SK-N-SH treated with all-trans-retinoic acid at 6 μM for 48 hours (cell line): ENCODE results near the gene GINS1.

Experiments used
- ATAC-seq: fragments of 200-7000 bp; cut with Tn5 transposase; 3 replicates; pipeline ENCODE4 v1.9.1; 2020; ENCODE audit warnings: mild to moderate bottlenecking, moderate library complexity
- ARNTL ChIP-seq: fragments of 450-650 bp; formaldehyde crosslinking; IDR thresholded peaks from 2 replicates; pipeline ENCODE4 v1.5.0; 2020; ENCODE audit warnings: low read depth, mild to moderate bottlenecking, moderate library complexity, borderline replicate concordance
- BACH2 ChIP-seq: fragments of 250-450 bp; sonication (Bioruptor Pico); IDR thresholded peaks from 2 replicates; pipeline ENCODE4 v1.9.0; 2021; ENCODE audit warnings: mild to moderate bottlenecking, borderline replicate concordance
- CSDC2 ChIP-seq: fragments of 250-450 bp; sonication (Bioruptor Pico); IDR thresholded peaks from 2 replicates; pipeline ENCODE4 v1.5.0; 2020; ENCODE audit warnings: mild to moderate bottlenecking, moderate library complexity
- CSRNP3 ChIP-seq: fragments of 250-450 bp; sonication (Bioruptor Pico); IDR thresholded peaks from 2 replicates; pipeline ENCODE4 v1.5.1; 2021; ENCODE audit warnings: mild to moderate bottlenecking, moderate library complexity
- ESRRG ChIP-seq: fragments of 250-450 bp; sonication (Bioruptor Pico); IDR thresholded peaks from 2 replicates; pipeline ENCODE4 v1.6.1; 2021; ENCODE audit warnings: mild to moderate bottlenecking
- GLIS3 ChIP-seq: fragments of 250-450 bp; sonication (Bioruptor Pico); IDR thresholded peaks from 2 replicates; pipeline ENCODE4 v1.5.0; 2020; ENCODE audit warnings: mild to moderate bottlenecking, moderate library complexity
- ISL1 ChIP-seq: fragments of 250-450 bp; sonication (Bioruptor Pico); IDR thresholded peaks from 2 replicates; pipeline ENCODE4 v2.1.2; 2022; ENCODE audit warnings: mild to moderate bottlenecking, moderate library complexity
- OSR1 ChIP-seq: fragments of 250-450 bp; sonication (Bioruptor Pico); IDR thresholded peaks from 2 replicates; pipeline ENCODE4 v1.8.0; 2022; ENCODE audit warnings: moderate library complexity, mild to moderate bottlenecking, inconsistent platforms
- POU6F1 ChIP-seq: fragments of 250-450 bp; sonication (Bioruptor Pico); IDR thresholded peaks from 2 replicates; pipeline ENCODE4 v1.8.0; 2021; ENCODE audit warnings: low read depth, mild to moderate bottlenecking, moderate library complexity, borderline replicate concordance
- RARB ChIP-seq: fragments of 250-450 bp; sonication (Bioruptor Pico); IDR thresholded peaks from 2 replicates; pipeline ENCODE4 v1.8.0; 2021; ENCODE audit warnings: mild to moderate bottlenecking, moderate library complexity
- SNAI2 ChIP-seq: fragments of 250-450 bp; sonication (Bioruptor Pico); IDR thresholded peaks from 2 replicates; pipeline ENCODE4 v1.5.0; 2020; ENCODE audit warnings: mild to moderate bottlenecking, moderate library complexity
- TCF4 ChIP-seq: fragments of 250-450 bp; sonication (Bioruptor Pico); IDR thresholded peaks from 2 replicates; pipeline ENCODE4 v1.8.0; 2021; ENCODE audit warnings: mild to moderate bottlenecking, moderate library complexity, borderline replicate concordance
- TOX ChIP-seq: fragments of 250-450 bp; sonication (Bioruptor Pico); IDR thresholded peaks from 2 replicates; pipeline ENCODE4 v1.8.0; 2021; ENCODE audit warnings: mild to moderate bottlenecking, moderate library complexity, borderline replicate concordance
- ZFP3 ChIP-seq: fragments of 250-450 bp; sonication (Bioruptor Pico); IDR thresholded peaks from 2 replicates; pipeline ENCODE4 v1.5.0; 2020; ENCODE audit warnings: mild to moderate bottlenecking, moderate library complexity
- ZFP30 ChIP-seq: fragments of 450-650 bp; formaldehyde crosslinking; IDR thresholded peaks from 2 replicates; pipeline ENCODE4 v1.5.0; 2022; ENCODE audit warnings: mild to moderate bottlenecking, moderate library complexity
- ZNF565 ChIP-seq: fragments of 450-650 bp; formaldehyde crosslinking; conservative IDR thresholded peaks from 2 replicates; pipeline ENCODE4 v1.5.0; 2020; ENCODE audit warnings: low read depth, mild to moderate bottlenecking, moderate library complexity
- ZNF70 ChIP-seq: fragments of 450-650 bp; formaldehyde crosslinking; IDR thresholded peaks from 2 replicates; pipeline ENCODE4 v1.5.0; 2020; ENCODE audit warnings: mild to moderate bottlenecking, moderate library complexity
- TF ChIP-seq, protein P1 (sequence below): fragments of 250-450 bp; sonication (Bioruptor Pico); IDR thresholded peaks from 2 replicates; pipeline ENCODE4 v1.5.1; 2020; ENCODE audit warnings: low read depth, mild to moderate bottlenecking, moderate library complexity

GINS1 gene

DNA sequence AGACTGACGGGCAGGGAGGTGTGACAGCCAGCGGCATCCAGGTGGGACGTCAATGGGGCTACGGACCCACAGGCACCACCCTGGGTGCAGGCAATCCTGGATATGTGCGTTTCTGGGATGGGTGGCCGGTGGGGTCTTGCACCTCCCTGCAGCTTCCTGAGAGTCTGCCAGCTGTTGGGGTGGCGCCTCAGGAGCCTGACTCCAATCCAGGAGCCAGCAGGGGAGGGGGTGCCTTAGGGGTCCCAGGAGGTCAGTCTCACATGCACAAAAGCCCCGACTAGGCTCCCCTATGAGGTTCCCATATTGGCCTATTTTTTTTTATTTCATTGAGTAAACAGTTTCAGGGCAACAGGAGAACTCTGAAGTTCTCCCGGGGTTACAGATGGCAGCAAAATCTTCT, 73.3 kb downstream of the GINS1 start (continued):
- TF ChIP-seq, protein P1, sequence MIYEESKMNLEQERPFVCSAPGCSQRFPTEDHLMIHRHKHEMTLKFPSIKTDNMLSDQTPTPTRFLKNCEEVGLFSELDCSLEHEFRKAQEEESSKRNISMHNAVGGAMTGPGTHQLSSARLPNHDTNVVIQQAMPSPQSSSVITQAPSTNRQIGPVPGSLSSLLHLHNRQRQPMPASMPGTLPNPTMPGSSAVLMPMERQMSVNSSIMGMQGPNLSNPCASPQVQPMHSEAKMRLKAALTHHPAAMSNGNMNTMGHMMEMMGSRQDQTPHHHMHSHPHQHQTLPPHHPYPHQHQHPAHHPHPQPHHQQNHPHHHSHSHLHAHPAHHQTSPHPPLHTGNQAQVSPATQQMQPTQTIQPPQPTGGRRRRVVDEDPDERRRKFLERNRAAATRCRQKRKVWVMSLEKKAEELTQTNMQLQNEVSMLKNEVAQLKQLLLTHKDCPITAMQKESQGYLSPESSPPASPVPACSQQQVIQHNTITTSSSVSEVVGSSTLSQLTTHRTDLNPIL (CRISPR knock-in tag): no peak
- no peak for TF ChIP-seq ARNTL (CRISPR knock-in tag)
- no peak for TF ChIP-seq TCF4 (CRISPR knock-in tag)
- TF ChIP-seq ZFP30 (CRISPR knock-in tag): no peak
- TF ChIP-seq ISL1 (CRISPR knock-in tag): no peak

GRCh38 chr20:25481235-25481917, 73.9 kb downstream of the GINS1 start:
- TF ChIP-seq ZNF70 (no peak), BACH2 (CRISPR knock-in tag) (no peak)
- TF ChIP-seq, all 23 proteins: peak for 0
- no peak for ATAC-seq

DNA sequence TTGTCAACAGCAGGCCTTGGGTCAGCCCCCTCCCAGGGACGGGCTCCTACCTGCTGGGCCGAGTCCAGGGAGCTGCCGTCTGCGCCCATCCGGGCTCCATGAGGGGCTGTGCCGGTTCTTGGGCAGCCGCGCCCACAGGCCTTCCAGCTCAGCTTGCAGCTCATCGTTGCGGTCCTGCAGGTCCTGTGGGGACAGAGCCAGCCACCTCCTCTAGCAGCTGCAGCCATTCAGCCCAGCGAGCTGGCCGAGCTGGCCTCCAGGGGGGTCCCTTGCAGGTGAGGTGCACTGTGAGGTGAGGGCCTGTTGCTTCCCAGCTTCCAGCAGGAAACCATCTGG, 74.4 kb downstream of the GINS1 start:
- no peak for ATAC-seq

GRCh38 chr20:25483431-25484132, 76.1 kb downstream of the GINS1 start:
- no peak for ATAC-seq

More for the DNA sequence above, 74.4 kb downstream of the GINS1 start:
- TF ChIP-seq ARNTL (CRISPR knock-in tag) (no peak), TOX (CRISPR knock-in tag) (no peak), POU6F1 (CRISPR knock-in tag) (no peak), RARB (CRISPR knock-in tag) (no peak), CSDC2 (CRISPR knock-in tag) (no peak), ESRRG (CRISPR knock-in tag) (no peak), ZFP30 (CRISPR knock-in tag) (no peak), SNAI2 (CRISPR knock-in tag) (no peak), TCF4 (CRISPR knock-in tag) (no peak), ZFP3 (no peak)
- TF ChIP-seq, protein P1 (CRISPR knock-in tag): no peak

More at GRCh38 chr20:25483431-25484132, 76.1 kb downstream of the GINS1 start:
- TF ChIP-seq ZFP30 (CRISPR knock-in tag) (no peak), SNAI2 (CRISPR knock-in tag) (no peak), GLIS3 (CRISPR knock-in tag) (no peak), ISL1 (CRISPR knock-in tag) (no peak), OSR1 (CRISPR knock-in tag) (no peak), CSRNP3 (CRISPR knock-in tag) (no peak), ZNF565 (CRISPR knock-in tag) (no peak), ESRRG (CRISPR knock-in tag) (no peak), RARB (CRISPR knock-in tag) (no peak), POU6F1 (CRISPR knock-in tag) (no peak)
- TF ChIP-seq, protein P1 (CRISPR knock-in tag): no peak
